Activated B cell treated with CpG ODN at 0.5 μM for 24 hours (primary cell): ENCODE data around the gene CKS1B. TPM values are rescaled to one million over a fixed set of nuclear protein-coding genes. Genes with fewer than 3 reads are reported as not detected.
A peak's percentile ranks its signal among the peaks of the same experiment; 100 is the strongest.

Source experiments
- ATAC-seq: fragments of 200-7000 bp; cut with Tn5 transposase; one replicate; pipeline ENCODE4 v1.10.0; 2021; ENCODE audit warnings: low read depth, mild to moderate bottlenecking, moderate library complexity
- CTCF ChIA-PET: fragments of 350-600 bp; sonication (Branson Sonifier 250); formaldehyde crosslinking; loops from one replicate; lab custom pipeline; 2021; ENCODE audit warnings: antibody characterized with exemption; lab: Charles Lee
- POLR2A ChIA-PET: fragments of 350-600 bp; sonication (Branson Sonifier 250); formaldehyde crosslinking; loops from one replicate; lab custom pipeline; 2021; ENCODE audit warnings: antibody characterized with exemption; lab: Charles Lee
- DNase-seq: peaks from one replicate; pipeline ENCODE4 v3.0.0; 2022
- H3K27ac Mint-ChIP-seq: one replicate; pipeline ENCODE4 v1.8.0; 2020; ENCODE audit warnings: mixed read lengths
- H3K27me3 Mint-ChIP-seq: one replicate; pipeline ENCODE4 v1.8.0; 2021; ENCODE audit warnings: mixed read lengths
- H3K36me3 Mint-ChIP-seq: one replicate; pipeline ENCODE4 v1.8.0; 2021; ENCODE audit warnings: low read depth, mixed read lengths
- H3K4me1 Mint-ChIP-seq: one replicate; pipeline ENCODE4 v1.8.0; 2021; ENCODE audit warnings: mixed read lengths
- H3K4me3 Mint-ChIP-seq: one replicate; pipeline ENCODE4 v1.8.0; 2020; ENCODE audit warnings: mild to moderate bottlenecking, mixed read lengths
- H3K9me3 Mint-ChIP-seq: one replicate; pipeline ENCODE4 v1.8.0; 2020; ENCODE audit warnings: mixed read lengths
- intact Hi-C: fragments of 100-400 bp; cut with micrococcal nuclease; formaldehyde crosslinking; loops from one replicate; pipeline ENCODE4 v1.15.1; 2024
- total RNA-seq: library from RNA; stranded (reverse); gene quantifications from 2 replicates; pipeline ENCODE4 v1.2.3, GENCODE V29; 2022
- TF ChIP-seq, protein P1 (sequence below): fragments of 200-600 bp; IDR thresholded peaks from one replicate; pipeline ENCODE4 v1.8.0; 2022; ENCODE audit warnings: antibody characterized with exemption, mild to moderate bottlenecking

The CKS1B gene
- total RNA-seq, 1 donor from 2014 or later = 25.3 TPM

GRCh38 chr1:154971341-154971998 is 3.0 kb upstream of the CKS1B start:
- POLR2A ChIA-PET = interaction anchor here (0.7 to 6.9 kb wide), 8 partner anchors 11 to 1118 kb away, joined by 3 to 53 read pairs (median 6); partner anchors contain the start of genes FLAD1, PBXIP1, PMVK and PYGO2
- TF ChIP-seq, protein P1, sequence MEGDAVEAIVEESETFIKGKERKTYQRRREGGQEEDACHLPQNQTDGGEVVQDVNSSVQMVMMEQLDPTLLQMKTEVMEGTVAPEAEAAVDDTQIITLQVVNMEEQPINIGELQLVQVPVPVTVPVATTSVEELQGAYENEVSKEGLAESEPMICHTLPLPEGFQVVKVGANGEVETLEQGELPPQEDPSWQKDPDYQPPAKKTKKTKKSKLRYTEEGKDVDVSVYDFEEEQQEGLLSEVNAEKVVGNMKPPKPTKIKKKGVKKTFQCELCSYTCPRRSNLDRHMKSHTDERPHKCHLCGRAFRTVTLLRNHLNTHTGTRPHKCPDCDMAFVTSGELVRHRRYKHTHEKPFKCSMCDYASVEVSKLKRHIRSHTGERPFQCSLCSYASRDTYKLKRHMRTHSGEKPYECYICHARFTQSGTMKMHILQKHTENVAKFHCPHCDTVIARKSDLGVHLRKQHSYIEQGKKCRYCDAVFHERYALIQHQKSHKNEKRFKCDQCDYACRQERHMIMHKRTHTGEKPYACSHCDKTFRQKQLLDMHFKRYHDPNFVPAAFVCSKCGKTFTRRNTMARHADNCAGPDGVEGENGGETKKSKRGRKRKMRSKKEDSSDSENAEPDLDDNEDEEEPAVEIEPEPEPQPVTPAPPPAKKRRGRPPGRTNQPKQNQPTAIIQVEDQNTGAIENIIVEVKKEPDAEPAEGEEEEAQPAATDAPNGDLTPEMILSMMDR = no peak
- H3K9me3 Mint-ChIP-seq = no peaks in the 10 kb centered on the region
- H3K27me3 Mint-ChIP-seq = no peaks in the 10 kb centered on the region
- ATAC-seq (no peak), DNase-seq (no peak)
- H3K4me3 Mint-ChIP-seq = peak overlapping the region; percentile 1
- H3K4me1 Mint-ChIP-seq = peaks cover 29% of the 10 kb centered on the region
- intact Hi-C loops = loop anchor here (10.0 kb wide), 1 partner anchor 203 kb away; the partner anchor contains the start of genes KRTCAP2 and TRIM46
- H3K27ac Mint-ChIP-seq = no peak overlapping the region
- CTCF ChIA-PET = interaction anchor here (1.3 to 2.8 kb wide), 4 partner anchors 9 to 113 kb away, joined by 3 to 11 read pairs (median 8); partner anchors contain the start of gene PYGO2
- peaks cover 44% of the 10 kb centered on the region for H3K36me3 Mint-ChIP-seq

DNA sequence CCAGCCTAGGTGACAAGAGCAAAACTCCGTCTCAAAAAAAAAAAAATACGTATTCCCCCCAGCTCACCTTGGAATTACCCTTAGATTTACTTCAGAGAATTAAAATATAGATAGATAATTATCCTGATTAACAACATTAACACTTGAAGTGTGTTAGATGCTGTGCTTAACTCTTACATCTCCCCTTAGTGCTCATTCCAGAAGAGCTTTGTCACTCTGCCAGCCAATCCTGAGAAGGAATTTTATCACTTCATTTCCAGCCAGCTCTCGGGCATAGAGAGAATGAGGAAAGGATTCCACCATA is 2.3 kb upstream of the CKS1B start:
- POLR2A ChIA-PET = interaction anchor here (0.6 to 6.9 kb wide), 6 partner anchors 8 to 1119 kb away, joined by 3 to 53 read pairs (median 4); partner anchors contain the start of genes PMVK and PYGO2
- H3K9me3 Mint-ChIP-seq = no peaks in the 10 kb centered on the region
- H3K4me3 Mint-ChIP-seq = no peak overlapping the region
- ATAC-seq (no peak), DNase-seq (no peak)
- intact Hi-C loops = loop anchor here (10.0 kb wide), 1 partner anchor 203 kb away; the partner anchor contains the start of genes KRTCAP2 and TRIM46
- CTCF ChIA-PET = interaction anchor here (1.8 to 2.8 kb wide), 3 partner anchors 10 to 113 kb away, joined by 4 to 11 read pairs (median 11); partner anchors contain the start of gene PYGO2
- TF ChIP-seq, protein P1 = no peak
- H3K36me3 Mint-ChIP-seq = peaks cover 37% of the 10 kb centered on the region
- H3K27ac Mint-ChIP-seq = no peak overlapping the region
- peaks cover 29% of the 10 kb centered on the region for H3K4me1 Mint-ChIP-seq
- H3K27me3 Mint-ChIP-seq = no peaks in the 10 kb centered on the region

DNA sequence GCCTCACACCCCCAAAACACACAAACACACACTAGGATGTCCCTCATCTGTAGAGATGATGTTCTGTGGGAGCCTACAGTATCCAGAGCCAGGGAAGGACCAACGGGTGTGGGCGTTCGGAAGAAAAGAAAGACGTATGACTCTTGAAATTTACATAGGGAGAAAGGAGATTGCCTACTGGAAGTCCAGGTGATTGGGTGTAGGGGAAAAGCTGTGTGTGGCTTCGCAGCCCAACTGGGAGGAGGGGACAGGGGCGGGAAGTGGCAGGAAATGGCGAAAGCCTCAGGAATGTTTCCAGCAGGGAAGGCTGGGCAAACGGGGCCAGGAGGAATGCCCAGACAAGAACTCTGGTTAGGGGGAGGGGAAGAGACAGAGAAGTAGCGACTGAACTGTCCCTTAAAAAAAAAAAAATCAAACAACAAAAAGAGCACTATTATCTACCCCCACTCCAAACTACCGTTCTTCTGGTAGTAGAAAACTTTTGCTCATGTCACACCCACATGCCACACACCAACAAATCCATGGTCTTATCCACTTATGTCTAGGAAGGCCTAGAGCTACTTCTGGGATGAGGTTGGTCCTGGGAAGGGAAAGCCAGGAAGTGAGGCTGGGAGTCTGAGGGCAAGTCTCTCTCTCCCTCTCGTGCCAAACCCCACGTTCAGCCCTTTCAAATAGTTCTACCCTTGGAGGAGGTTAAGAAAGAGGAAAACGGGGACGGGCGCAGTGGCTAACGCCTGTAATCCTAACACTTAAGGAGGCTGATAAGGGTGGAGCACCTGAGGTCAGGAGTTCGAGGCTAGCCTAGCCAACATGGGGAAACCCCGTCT is 1.8 kb upstream of the CKS1B start:
- ATAC-seq (no peak), DNase-seq (no peak)
- H3K27ac Mint-ChIP-seq = peak overlapping the region; percentile 19
- no peak overlapping the region for H3K4me3 Mint-ChIP-seq
- H3K4me1 Mint-ChIP-seq = peaks cover 34% of the 10 kb centered on the region
- intact Hi-C loops = loop anchor here (10.0 kb wide), 1 partner anchor 202 kb away; the partner anchor contains the start of genes KRTCAP2 and TRIM46
- POLR2A ChIA-PET = interaction anchor here (0.6 to 6.9 kb wide), 10 partner anchors 9 to 1688 kb away, joined by 3 to 71 read pairs (median 12); partner anchors contain the start of genes PBXIP1, PYGO2 and ZBTB7B
- H3K27me3 Mint-ChIP-seq = no peaks in the 10 kb centered on the region
- peaks cover 31% of the 10 kb centered on the region for H3K36me3 Mint-ChIP-seq
- TF ChIP-seq, protein P1 = no peak
- H3K9me3 Mint-ChIP-seq = no peaks in the 10 kb centered on the region
- CTCF ChIA-PET = interaction anchor here (1.2 to 2.8 kb wide), 6 partner anchors 11 to 112 kb away, joined by 3 to 12 read pairs (median 9); partner anchors contain the start of gene PYGO2

DNA sequence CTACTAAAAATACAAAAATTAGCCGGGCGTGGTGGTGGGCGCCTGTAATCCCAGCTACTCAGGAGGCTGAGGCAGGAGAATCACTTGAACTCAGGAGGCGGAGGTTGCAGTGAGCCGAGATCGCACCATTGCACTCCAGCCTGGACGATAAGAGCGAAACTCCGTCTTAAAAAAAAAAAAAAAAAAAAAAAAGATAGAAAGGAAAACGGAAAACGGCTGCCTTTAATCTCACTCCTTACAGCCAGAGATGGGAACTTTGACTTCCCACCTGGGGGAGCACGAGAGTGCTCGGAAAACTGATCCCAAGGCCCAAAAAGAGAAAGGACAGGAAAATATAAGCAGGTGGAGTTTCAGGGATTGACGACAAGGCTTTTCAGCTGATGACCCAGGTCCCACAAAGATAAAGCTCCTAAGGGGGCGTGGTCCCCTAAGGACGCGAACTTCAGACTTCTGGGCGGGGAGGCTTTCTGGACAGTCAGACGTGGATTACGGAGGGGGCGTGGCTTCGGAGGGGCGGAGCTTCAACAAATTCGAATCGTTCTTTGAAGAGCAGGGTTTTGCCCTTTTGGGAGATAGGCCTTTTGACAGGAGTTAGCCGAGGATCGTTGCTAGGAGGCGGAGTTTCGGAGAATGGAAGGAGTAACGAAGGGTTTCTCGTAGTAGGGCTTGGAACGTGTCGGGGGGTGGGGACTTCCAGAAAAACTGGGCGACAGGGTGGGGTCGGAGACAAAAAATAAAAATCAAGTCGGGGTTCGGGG is 958 bp upstream of the CKS1B start:
- TF ChIP-seq, protein P1 = no peak
- ChIA-PET CTCF (interaction anchor here (0.6 to 1.6 kb wide), 5 partner anchors 10 to 77 kb away, joined by 3 to 12 read pairs (median 3); partner anchors contain the start of genes FLAD1 and PYGO2), POLR2A (interaction anchor here (0.6 to 6.9 kb wide), 28 partner anchors 9 to 1687 kb away, joined by 3 to 71 read pairs (median 7); partner anchors contain the start of genes FLAD1, KRTCAP2, PBXIP1 and PMVK)
- intact Hi-C loops = loop anchor here (1.0 to 10.0 kb wide), 9 partner anchors 10 to 415 kb away; partner anchors contain the start of genes FLAD1, KRTCAP2, PYGO2 and TRIM46
- Mint-ChIP-seq H3K4me1 (peaks cover 37% of the 10 kb centered on the region), H3K27me3 (no peaks in the 10 kb centered on the region), H3K4me3 (no peak overlapping the region), H3K36me3 (peaks cover 28% of the 10 kb centered on the region), H3K9me3 (no peaks in the 10 kb centered on the region), H3K27ac (no peak overlapping the region)
- ATAC-seq = peak; percentile 13
- DNase-seq = peak; percentile 85
